LNCAP (cell line): Measurements from ENCODE around the gene MIGA2.

ENCODE experiments used
- CTCF ChIP-seq: fragments of 450-650 bp; IDR thresholded peaks from 2 replicates; pipeline ENCODE4 v1.5.1; 2017; ENCODE audit warnings: mild to moderate bottlenecking

The MIGA2 gene

DNA sequence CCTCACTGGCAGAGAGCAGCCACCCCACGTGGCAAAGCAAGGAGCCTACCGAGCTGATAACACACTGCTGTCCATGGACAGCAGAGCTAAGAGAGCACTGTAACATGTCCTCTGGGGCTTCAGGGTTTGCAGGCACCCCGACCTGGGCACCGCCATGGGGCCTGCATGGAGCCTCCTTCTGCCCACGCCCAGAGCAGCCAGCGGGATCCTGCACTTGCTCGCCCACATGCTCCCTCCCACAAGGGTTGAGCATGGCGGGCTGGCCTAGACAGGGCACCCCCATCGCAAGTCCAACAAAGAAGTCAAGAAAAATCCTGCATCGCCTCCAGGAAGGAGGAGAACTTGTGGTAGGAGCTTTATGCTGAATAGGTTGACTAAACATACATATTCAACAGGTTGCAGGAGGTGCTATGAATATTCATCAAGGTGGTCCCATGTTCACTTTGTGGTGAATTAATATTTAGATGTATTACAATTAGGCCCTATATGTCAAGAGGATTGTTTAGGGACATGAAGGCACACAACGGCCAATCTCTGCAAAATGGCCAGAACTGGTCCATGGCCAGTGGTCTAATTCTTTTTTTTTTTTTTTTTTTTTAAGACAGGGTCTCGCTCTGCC is 3.8 kb upstream of the MIGA2 start:
- TF ChIP-seq CTCF: no peak

DNA sequence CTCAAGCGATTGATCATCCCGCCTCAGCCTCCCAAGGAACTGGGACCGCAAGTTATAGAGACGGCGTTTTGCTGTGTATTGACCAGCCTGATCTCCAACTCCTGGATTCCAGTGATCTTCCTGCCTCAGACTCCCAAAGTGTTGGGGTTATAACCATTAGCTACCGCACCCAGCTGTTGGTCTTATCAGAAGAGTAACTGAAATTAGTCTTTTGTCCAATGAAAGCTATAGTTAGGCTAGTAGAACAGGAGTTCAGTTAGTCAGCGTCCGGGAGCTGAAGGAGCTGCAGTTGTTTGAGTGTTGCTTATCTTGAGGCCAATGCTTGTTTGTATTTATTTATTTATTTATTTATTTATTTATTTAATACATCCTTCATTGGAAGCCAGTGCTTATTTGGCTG is 3.2 kb upstream of the MIGA2 start:
- TF ChIP-seq CTCF: no peak

- no peak for TF ChIP-seq CTCF
These were observed 719 bp downstream of the MIGA2 start for GRCh38 chr9:129036923-129037766.

- no peak for TF ChIP-seq CTCF
These were observed 1.3 kb downstream of the MIGA2 start for GRCh38 chr9:129037767-129038098.

DNA sequence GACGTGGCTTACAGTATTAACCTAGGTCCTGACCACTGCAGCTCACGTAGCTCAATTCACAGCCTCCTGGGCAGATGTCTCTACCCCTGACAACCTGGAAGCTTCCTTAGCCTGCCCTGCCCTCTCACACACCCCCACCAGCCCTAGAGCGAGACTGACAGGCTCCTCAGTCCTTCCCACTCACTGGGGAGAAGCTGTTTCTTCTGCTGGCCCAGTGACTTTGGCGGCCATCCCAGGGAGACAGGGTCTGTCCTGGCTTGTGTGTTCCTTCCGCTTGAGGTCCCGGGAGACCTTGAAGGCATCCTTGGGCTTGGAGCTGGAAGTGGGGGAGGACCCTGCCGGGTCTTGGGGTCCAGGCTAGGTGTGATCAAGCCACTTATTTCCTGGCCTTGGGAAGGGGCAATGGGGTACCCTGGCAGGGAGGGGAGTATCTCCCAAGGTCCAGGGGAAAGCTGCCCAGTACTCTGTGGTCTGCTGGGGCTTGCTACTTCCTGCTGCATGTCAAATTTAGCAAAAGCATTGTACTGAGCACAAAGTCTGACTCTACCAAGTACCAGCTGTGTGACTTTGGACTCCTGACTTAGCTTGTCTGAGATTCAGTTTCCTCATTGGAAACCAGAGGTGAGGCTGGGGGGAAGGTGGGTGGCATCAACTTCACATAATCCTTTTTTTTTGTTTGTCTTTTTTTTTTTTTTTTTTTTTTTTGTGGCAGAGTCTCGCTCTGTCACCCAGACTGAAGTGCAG is 1.9 kb downstream of the MIGA2 start:
- no peak for TF ChIP-seq CTCF

GRCh38 chr9:129040113-129040643 is 3.8 kb downstream of the MIGA2 start:
- TF ChIP-seq CTCF: no peak

GRCh38 chr9:129042016-129042415 is 5.6 kb downstream of the MIGA2 start:
- TF ChIP-seq CTCF: no peak
